HepG2 (cell line): ENCODE measurements around the gene MLLT11. TPM values are rescaled to one million over a fixed set of nuclear protein-coding genes. Genes with fewer than 3 reads are reported as not detected.

Source experiments
- CENPT ChIP-seq: sonication (generic); formaldehyde crosslinking; IDR thresholded peaks from 2 replicates; pipeline ENCODE4 v1.8.0; 2022; ENCODE audit warnings: low read depth, mild to moderate bottlenecking, moderate library complexity, missing genetic modification reagents
- FOXK1 ChIP-seq: sonication (generic); formaldehyde crosslinking; IDR thresholded peaks from 2 replicates; pipeline ENCODE4 v1.4.0; 2020; ENCODE audit warnings: low read depth, missing genetic modification reagents, borderline replicate concordance
- HCFC1 ChIP-seq: fragments of 150-350 bp; IDR thresholded peaks from 2 replicates; pipeline ENCODE4 v1.6.1; 2014; ENCODE audit warnings: low read depth, low read length
- HIVEP1 ChIP-seq: sonication (generic); formaldehyde crosslinking; IDR thresholded peaks from 2 replicates; pipeline ENCODE4 v1.4.0; 2020; ENCODE audit warnings: mild to moderate bottlenecking, missing genetic modification reagents
- HOXA7 ChIP-seq: sonication (generic); formaldehyde crosslinking; IDR thresholded peaks from 2 replicates; pipeline ENCODE4 v1.8.1; 2022; ENCODE audit warnings: mild to moderate bottlenecking, missing genetic modification reagents, moderate library complexity
- ISL2 ChIP-seq: sonication (generic); formaldehyde crosslinking; IDR thresholded peaks from 2 replicates; pipeline ENCODE4 v1.5.0; 2020; ENCODE audit warnings: missing genetic modification reagents
- PBX3 ChIP-seq: sonication (generic); formaldehyde crosslinking; IDR thresholded peaks from 2 replicates; pipeline ENCODE4 v1.8.1; 2023; ENCODE audit warnings: missing genetic modification reagents, inconsistent platforms, borderline replicate concordance
- REL ChIP-seq: sonication (generic); formaldehyde crosslinking; conservative IDR thresholded peaks from 2 replicates; pipeline ENCODE4 v1.8.0; 2022; ENCODE audit warnings: mild to moderate bottlenecking, missing genetic modification reagents, moderate library complexity
- REXO4 ChIP-seq: sonication (generic); formaldehyde crosslinking; IDR thresholded peaks from 2 replicates; pipeline ENCODE4 v1.8.0; 2022; ENCODE audit warnings: missing genetic modification reagents, mild to moderate bottlenecking, borderline replicate concordance
- SNRNP70 ChIP-seq: fragments of 200-400 bp; formaldehyde crosslinking; IDR thresholded peaks from 2 replicates; pipeline ENCODE4 v1.6.1; 2017; ENCODE audit warnings: mild to moderate bottlenecking, low read depth, low read length, moderate library complexity
- TCF7L2 ChIP-seq: IDR thresholded peaks from 2 replicates; pipeline ENCODE4 v1.6.1; 2011; ENCODE audit warnings: mild to moderate bottlenecking, low read depth, low read length, moderate library complexity
- TEAD2 ChIP-seq: sonication (generic); formaldehyde crosslinking; IDR thresholded peaks from 2 replicates; pipeline ENCODE4 v1.9.0; 2021; ENCODE audit warnings: missing genetic modification reagents
- ZBTB10 ChIP-seq: sonication (generic); formaldehyde crosslinking; IDR thresholded peaks from 2 replicates; pipeline ENCODE4 v1.4.0; 2020; ENCODE audit warnings: missing genetic modification reagents, borderline replicate concordance
- ZFP91 ChIP-seq: sonication (generic); formaldehyde crosslinking; IDR thresholded peaks from 2 replicates; pipeline ENCODE4 v1.9.0; 2022; ENCODE audit warnings: missing genetic modification reagents, mild to moderate bottlenecking, borderline replicate concordance
- ZHX1 ChIP-seq: sonication (generic); formaldehyde crosslinking; IDR thresholded peaks from 2 replicates; pipeline ENCODE4 v1.8.1; 2022; ENCODE audit warnings: low read depth, mild to moderate bottlenecking, missing genetic modification reagents
- ZNF331 ChIP-seq: sonication (generic); formaldehyde crosslinking; IDR thresholded peaks from 2 replicates; pipeline ENCODE4 v1.4.0; 2020; ENCODE audit warnings: missing genetic modification reagents
- ZNF556 ChIP-seq: sonication (generic); formaldehyde crosslinking; IDR thresholded peaks from 2 replicates; pipeline ENCODE4 v1.4.0; 2020; ENCODE audit warnings: mild to moderate bottlenecking, missing genetic modification reagents, borderline replicate concordance
- ZNF564 ChIP-seq: sonication (generic); formaldehyde crosslinking; IDR thresholded peaks from 2 replicates; pipeline ENCODE4 v1.8.1; 2023; ENCODE audit warnings: mild to moderate bottlenecking, missing genetic modification reagents
- ZZZ3 ChIP-seq: sonication (generic); formaldehyde crosslinking; IDR thresholded peaks from 2 replicates; pipeline ENCODE4 v1.4.0; 2020; ENCODE audit warnings: missing genetic modification reagents, mild to moderate bottlenecking, borderline replicate concordance
- polyA plus RNA-seq, 8 experiments: library from polyadenylated mRNA; depleted of rRNA in 3 of 8; stranded (reverse) in 7 of 8; unstranded in 1 of 8; fragments of >200 nt; fragmentation: Illumina TruSeq in 4 of 8; extraction: Trizol in 4 of 8; gene quantifications; 2 replicates each; pipeline versions ENCODE4 v1.2.1 to v1.2.3, GENCODE V29; 2011 to 2016; ENCODE audit warnings: low read depth in 4 of 8, missing spikeins in 1 of 8, mixed read lengths in 1 of 8; ENCODE audit not compliant: insufficient read depth in 1 of 8
- total RNA-seq, 5 experiments: library from RNA; depleted of rRNA; stranded (reverse); fragments of >200 nt; fragmentation: Illumina TruSeq; extraction: Trizol; gene quantifications; 2 replicates each; pipeline ENCODE4 v1.2.3, GENCODE V29; 2016; ENCODE audit warnings: low read depth in 1 of 5

The MLLT11 gene
- total and polyA plus RNA-seq, 2 of the 13 experiments (the other 11 are each of a cell fraction or from before 2014, with no cell fraction given): 0.21 to 0.22 TPM

GRCh38 chr1:151012684-151013471, 47.3 kb upstream of the MLLT11 start (continued):
- TF ChIP-seq FOXK1 (CRISPR knock-in tag) (peak; percentile 48; the same call in 1 of the 2 replicates), REL (CRISPR knock-in tag) (no peak), PBX3 (CRISPR knock-in tag) (no peak), ZBTB10 (no peak; the same call in 1 of the 2 replicates), TCF7L2 (no peak; the same call in 1 of the 2 replicates), CENPT (CRISPR knock-in tag) (no peak), ZNF556 (peak; percentile 33; the same call in 1 of the 2 replicates), ZFP91 (CRISPR knock-in tag) (peak; percentile 61; the same call in 1 of the 2 replicates), HIVEP1 (CRISPR knock-in tag) (no peak), ZNF331 (peak; percentile 78; the same call in 1 of the 2 replicates), HCFC1 (no peak), ISL2 (CRISPR knock-in tag) (no peak; the same call in 1 of the 2 replicates), ZZZ3 (CRISPR knock-in tag) (no peak), ZHX1 (no peak; the same call in 1 of the 2 replicates), HOXA7 (CRISPR knock-in tag) (no peak), TEAD2 (CRISPR knock-in tag) (no peak), REXO4 (no peak), ZNF564 (CRISPR knock-in tag) (no peak), SNRNP70 (no peak)
